GM06990 (cell line): ENCODE data around the gene IMPDH1.

Experiments used
- DNase-seq: peaks from one replicate; pipeline ENCODE4 v3.0.0-alpha.2; 2011; ENCODE audit not compliant: insufficient read length; ENCODE audit errors: extremely low read depth
- H3K27me3 ChIP-seq: replicated peaks from 2 replicates; pipeline ENCODE4 v1.6.0; 2011; ENCODE audit warnings: low read length; ENCODE audit not compliant: control insufficient read depth, insufficient read depth
- H3K36me3 ChIP-seq: 2 replicates; pipeline ENCODE4 v1.5.1; 2011; ENCODE audit warnings: low read length; ENCODE audit not compliant: control insufficient read depth, insufficient read depth
- H3K4me3 ChIP-seq: replicated peaks from 2 replicates; pipeline ENCODE4 v1.5.1; 2011; ENCODE audit warnings: low read depth, mild to moderate bottlenecking, control low read depth, low read length
- TF ChIP-seq, protein P1 (sequence below): IDR thresholded peaks from 2 replicates; pipeline ENCODE4 v1.5.1; 2011; ENCODE audit warnings: low read length, control low read depth, mild to moderate bottlenecking, inconsistent platforms; ENCODE audit not compliant: insufficient read depth, poor library complexity, severe bottlenecking

Gene IMPDH1

DNA sequence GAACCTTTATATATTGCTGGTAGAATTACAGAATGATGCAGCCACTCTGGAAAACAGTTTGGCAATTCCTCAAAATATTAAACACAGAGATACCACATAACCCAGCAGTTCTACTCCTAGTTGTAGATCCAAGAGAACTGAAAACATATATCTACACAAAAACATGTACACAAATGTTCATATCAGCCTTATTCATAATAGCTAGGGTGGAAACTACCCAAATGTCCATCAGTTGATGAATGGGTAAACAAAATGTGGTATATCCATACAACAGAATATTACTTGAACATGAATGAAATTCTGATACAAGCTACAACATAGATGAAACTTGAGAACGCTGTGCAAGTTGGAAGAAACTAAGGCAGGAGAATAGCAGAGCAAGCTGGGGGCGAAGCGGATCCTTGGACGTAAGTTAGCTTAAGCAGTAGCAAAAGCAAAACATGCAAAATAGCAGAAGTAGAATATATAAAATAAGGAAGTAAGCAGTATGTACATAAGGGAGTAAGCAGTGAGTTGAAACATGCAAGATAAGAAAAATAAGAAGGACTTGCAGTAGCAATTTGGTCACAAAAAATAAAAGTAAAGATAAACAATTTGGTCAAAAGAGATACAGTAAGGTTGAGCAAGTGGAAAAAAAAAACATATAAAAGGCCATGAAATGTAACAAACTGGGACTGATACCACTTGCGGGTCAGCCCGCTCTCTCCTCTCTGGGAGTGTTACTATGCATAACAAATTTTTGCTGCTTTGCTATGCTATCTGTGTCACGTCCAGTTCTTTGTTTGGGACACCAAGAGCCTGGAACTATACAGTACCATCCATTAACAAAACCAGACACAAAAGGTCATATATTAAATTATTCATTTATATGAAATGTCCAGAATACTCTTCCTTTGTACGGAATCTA lies 27.9 kb upstream of the IMPDH1 start:
- TF ChIP-seq, protein P1, sequence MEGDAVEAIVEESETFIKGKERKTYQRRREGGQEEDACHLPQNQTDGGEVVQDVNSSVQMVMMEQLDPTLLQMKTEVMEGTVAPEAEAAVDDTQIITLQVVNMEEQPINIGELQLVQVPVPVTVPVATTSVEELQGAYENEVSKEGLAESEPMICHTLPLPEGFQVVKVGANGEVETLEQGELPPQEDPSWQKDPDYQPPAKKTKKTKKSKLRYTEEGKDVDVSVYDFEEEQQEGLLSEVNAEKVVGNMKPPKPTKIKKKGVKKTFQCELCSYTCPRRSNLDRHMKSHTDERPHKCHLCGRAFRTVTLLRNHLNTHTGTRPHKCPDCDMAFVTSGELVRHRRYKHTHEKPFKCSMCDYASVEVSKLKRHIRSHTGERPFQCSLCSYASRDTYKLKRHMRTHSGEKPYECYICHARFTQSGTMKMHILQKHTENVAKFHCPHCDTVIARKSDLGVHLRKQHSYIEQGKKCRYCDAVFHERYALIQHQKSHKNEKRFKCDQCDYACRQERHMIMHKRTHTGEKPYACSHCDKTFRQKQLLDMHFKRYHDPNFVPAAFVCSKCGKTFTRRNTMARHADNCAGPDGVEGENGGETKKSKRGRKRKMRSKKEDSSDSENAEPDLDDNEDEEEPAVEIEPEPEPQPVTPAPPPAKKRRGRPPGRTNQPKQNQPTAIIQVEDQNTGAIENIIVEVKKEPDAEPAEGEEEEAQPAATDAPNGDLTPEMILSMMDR, result no peak
- DNase-seq, result no peak
- no peak overlapping the region for H3K4me3 ChIP-seq
- no peaks in the 10 kb centered on the region for H3K27me3 ChIP-seq
- no peaks in the 10 kb centered on the region for H3K36me3 ChIP-seq

DNA sequence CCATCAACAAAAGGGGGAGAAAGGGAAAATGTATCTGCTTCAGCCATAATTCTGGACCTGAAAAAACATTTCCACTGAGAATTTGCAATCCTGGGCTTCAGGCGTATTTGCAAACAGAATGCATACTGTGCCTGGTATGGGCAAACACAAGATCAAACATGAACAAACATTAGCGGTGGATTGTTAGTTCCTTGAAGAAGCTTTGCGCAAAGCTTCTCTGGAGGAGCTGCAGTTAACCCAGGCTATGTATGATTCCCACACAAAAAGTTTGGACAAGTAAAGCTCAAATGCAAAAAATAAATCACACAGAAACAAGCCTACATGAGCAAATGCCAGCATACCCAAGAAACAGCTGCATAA lies 25.5 kb upstream of the IMPDH1 start:
- Histone ChIP-seq H3K27me3 (no peaks in the 10 kb centered on the region; the same call in 1 of the 2 replicates), H3K36me3 (no peaks in the 10 kb centered on the region), H3K4me3 (no peak overlapping the region)
- TF ChIP-seq, protein P1, result no peak
- DNase-seq, result no peak

DNA sequence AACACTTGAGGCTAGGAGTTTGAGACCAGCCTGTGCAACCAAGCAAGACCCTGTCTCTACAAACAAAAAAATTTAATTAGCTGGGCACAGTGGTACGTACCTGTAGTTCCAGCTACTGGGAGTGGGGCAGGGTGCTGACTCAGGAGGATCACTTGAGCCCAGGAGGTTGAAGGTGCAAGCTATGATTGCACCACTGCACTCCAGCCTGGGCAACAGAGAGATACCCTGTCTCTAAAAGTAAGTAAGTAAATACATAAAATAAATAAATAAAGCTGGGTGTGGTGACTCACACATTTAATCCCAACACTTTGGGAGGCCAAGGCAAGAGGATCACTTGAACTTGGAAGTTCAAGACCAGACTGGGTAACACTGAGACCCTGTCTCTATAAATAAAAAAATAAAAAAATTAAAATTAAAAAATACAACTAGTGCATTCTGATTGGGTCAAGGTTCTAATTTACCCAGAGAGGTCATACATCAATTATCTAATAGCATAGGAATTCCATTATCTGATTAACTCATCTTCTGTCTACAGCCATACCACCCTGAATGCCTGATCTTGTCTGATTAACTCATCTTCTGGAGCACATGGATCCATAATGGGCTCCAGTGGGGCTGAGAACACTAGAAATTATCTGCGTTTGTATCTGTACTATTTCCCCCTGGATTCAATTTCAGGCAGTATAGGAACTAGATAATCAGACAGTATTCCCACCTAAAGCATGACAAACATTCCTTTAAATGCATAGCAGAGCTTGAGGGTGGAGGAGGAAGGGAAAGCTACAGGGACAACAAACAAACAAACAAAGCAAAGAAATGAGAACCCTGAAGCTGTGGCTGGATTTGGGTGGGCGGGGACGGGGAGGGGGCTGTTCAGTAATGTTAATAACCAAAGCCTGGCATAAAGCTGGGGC lies 24.9 kb upstream of the IMPDH1 start:
- no peak overlapping the region for H3K4me3 ChIP-seq
- no peak for DNase-seq
- H3K27me3 ChIP-seq, result no peaks in the 10 kb centered on the region; the same call in 1 of the 2 replicates

DNA sequence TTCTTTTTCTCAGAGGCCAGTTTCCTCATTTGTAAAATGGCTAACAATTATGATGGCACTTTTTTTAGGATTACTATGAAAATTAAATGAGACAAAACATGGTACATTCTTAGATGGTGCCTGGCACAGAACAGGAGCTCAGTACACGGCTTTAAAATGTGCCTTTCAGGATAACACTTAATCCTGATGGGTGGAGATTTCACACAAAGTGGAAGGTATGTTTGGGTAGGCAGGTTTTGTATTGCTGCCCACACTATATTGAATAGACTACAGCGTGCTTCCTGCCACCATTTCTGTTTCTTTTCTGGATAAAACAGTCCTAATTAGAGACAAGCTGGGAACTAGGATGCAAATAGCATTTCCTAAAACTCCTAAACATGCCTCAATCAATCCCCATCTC lies 22.0 kb upstream of the IMPDH1 start:
- H3K36me3 ChIP-seq, result no peaks in the 10 kb centered on the region
- no peak for DNase-seq
- TF ChIP-seq, protein P1, result no peak
- H3K27me3 ChIP-seq, result no peaks in the 10 kb centered on the region; the same call in 1 of the 2 replicates
- no peak overlapping the region for H3K4me3 ChIP-seq

More for the DNA sequence above, 24.9 kb upstream of the IMPDH1 start:
- no peaks in the 10 kb centered on the region for H3K36me3 ChIP-seq
- TF ChIP-seq, protein P1, result no peak

DNA sequence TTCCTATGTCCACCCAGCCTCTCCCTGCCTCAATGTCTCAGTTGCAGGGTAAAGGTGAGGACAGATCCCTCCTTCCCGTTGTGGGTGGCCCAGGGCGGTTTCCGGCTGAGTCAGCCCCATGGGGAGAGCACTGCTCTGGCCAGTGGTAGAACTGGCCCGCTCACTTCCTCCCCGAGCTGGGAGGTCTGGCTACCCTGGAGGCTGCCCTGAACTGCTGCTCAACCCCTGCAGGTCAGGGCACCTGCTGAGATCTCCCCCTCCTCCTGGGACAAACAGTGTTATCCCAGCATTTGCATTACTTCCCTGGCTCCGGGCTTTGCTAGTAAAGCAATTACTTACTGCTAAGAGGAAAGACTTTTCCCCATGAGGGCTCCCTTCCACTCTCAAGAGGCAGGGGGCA lies 21.4 kb upstream of the IMPDH1 start:
- no peak for DNase-seq
- Histone ChIP-seq H3K27me3 (no peaks in the 10 kb centered on the region; the same call in 1 of the 2 replicates), H3K36me3 (no peaks in the 10 kb centered on the region), H3K4me3 (no peak overlapping the region)
- TF ChIP-seq, protein P1, result no peak
